Left renal cortex interstitium (tissue), 4 donors: Measurements from ENCODE around the gene EPHA6. TPM values are rescaled to one million over a fixed set of nuclear protein-coding genes. Genes with fewer than 3 reads are reported as not detected.
"Not testable (repeated sequence)": the region's sequence is repeated elsewhere in the genome, so short reads cannot be mapped to it uniquely, and the experiment has no call there.

Experiments used
- DNase-seq, 4 donors: peaks; one replicate each; pipeline ENCODE4 v3.0.0-alpha.2; 2013; ENCODE audit warnings: low read depth in 4 of 4, low spot score in 2 of 4, missing footprints in 1 of 4
- polyA plus RNA-seq, 4 donors: library from polyadenylated mRNA; unstranded; fragments of 120-200 nt; gene quantifications; one replicate each; pipeline ENCODE4 v1.2.1, GENCODE V29; 2013; ENCODE audit not compliant: insufficient read length in 4 of 4

Gene EPHA6
- polyA plus RNA-seq, 4 donors: 0.64 to 1.1 (median 0.87) TPM

DNA sequence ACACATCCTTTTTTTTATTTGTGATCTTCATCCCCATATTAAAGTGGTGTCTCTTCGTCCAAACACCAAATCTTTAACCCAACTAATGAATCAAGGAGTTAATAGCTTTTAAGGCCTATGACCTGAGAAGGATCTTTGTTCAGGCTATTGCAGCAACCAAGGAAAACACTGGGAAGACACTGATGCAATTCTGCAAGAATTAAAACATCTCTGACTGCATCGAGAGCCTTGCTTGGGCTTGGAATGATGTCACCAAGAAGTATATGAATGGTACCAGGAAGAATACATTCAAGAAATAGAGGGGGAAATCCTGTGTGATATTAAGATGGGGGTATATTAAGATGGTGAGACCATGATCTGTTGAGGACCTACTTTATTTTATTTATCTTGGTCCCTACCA is 736.0 kb downstream of the EPHA6 start:
- DNase-seq: no peak

DNA sequence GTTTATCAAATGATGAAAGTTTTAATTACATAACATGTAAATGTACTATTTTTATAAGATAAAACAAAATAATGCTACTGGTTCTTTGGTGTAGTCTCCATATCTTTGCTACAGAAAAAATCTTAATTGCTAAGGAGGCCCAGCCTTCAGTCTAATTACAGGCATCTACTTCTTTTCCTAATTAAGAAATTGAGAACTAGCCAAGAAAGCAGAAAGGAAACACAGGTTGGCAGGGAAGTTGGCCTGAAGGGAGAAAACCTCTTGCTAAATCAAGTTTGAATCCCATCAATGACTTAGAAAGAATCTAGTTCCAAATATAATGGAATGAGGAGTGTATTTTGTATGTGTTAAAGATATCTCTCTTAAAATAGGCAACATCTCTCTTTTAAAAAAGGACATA is 737.8 kb downstream of the EPHA6 start:
- no peak for DNase-seq

DNA sequence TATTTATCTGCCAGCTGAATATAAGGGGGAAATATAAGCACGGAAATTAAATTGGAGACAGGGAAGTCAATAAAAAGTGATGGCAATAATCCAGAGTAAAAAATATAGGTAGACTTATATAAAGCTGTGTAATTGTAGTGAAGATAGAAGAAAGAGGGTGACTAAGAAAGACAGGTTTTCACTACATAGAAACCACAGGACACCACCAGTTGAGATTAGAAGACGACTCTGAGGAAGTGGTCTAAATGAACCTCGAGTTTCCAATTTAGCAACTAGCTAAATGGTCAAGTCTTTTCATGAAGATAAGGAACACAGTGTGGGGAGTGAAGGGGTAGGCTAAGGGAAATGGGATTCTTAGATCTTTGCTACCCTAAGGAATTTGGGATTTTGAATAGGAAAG is 761.3 kb downstream of the EPHA6 start:
- DNase-seq: no peak

DNA sequence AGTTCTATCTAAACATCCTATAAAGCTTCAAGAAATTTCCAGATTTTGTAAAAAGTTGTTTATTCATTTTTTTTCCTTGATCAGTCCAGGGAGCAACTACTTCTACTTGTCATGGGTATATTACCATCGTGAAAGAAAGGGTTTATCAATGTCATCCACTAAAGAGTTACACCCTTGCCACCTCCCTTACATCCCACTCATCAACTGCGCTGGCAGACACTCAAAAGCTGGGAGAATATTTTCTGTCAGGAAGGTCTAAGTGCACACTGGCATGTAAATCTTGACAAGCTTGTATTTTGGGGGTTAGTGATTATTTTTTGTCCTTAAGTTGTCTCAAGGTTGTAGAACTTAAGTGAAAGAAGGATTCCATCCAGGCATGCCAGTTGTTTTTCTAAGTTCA is 761.8 kb downstream of the EPHA6 start:
- no peak for DNase-seq

DNA sequence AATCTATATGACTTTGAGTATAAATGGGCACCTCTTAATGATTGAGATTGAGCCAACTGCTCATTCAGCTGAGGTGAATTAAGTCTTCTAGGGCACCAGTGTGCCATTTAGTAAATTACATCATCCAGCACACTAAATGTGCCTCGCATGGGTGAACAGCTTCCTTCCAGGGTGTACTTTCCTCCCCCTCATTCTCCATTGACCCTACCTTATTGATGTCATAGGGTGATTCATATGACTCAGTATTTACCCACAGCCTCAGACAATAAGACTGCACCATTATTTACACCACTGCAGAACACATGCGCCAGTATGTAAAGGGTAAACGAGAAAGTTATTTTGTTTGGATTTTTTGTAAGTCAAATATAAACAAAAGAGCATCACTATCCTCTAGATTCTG is 765.0 kb downstream of the EPHA6 start:
- DNase-seq: peak in 3 of 4 donors; percentile 26 to 34 (median 30)

DNA sequence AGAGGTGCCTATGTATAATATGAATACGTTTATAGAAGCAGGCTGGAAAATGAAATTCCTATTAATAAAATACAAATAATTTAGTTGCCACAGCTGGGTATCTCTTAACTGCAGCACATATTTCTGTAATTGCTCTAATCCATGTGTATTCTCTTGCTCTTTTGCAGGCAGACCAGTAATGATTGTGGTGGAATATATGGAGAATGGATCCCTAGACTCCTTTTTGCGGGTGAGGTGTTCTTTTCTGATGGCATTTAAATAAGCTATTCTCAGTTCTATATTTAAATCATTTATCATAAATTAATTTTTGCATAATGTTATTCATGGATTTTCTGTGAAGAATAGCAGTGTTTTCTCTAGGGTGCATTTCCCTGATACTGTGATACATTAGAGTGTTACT is 796.2 kb downstream of the EPHA6 start:
- no peak for DNase-seq

DNA sequence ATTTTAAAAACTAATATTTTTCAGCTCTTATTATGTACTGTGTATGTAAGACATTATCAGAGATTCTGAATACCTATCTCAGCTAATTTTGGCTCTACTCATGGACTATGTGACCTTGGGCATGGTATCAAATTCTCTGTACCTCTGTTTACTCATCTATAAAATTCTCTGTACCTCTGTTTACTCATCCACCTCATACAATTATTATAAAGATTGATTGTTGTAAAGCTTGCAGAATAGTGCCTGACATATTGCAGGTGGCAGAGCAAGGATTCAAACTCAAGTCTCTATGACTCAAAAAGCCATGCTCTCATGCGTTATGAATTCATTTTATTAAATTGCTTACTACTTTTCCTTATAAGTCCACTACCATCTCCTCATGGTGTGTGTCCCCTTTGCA is 798.2 kb downstream of the EPHA6 start:
- no peak for DNase-seq

DNA sequence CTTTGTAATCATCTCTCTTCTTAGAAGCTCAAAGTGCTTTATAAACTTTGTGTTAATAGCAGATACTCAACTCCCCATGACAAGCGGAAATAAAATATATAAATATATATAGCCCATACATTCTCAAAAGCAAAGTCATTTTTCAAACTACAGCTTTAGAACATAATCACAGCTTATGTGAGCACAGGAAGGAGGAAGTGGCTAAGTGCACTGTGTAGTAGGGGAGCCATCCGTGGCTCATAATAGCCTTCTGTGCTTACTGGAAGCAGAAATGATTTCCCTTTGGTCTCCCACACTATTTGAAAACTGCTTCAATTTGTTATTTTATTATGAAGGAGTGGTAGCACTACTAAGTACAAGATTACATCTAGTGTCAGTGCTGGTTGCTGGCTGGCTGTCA is 798.7 kb downstream of the EPHA6 start:
- DNase-seq: no peak

DNA sequence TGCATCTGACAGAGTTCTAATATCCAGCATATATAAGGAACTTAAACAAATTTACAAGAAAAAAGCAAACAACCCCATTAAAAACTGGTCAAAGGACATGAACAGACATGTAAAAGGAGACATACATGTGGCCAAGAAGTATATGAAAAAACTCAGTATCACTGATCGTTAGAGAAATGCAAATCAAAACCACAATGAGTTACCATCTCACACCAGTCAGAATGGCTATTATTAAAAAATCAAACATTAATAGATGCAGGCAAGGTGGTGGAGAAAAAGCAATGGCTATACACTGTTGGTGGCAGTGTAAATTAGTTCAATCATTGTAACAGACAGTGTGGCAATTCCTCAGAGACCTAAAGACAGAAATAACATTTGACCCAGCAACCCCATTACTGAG is 806.1 kb downstream of the EPHA6 start:
- DNase-seq: not testable (repeated sequence)

DNA sequence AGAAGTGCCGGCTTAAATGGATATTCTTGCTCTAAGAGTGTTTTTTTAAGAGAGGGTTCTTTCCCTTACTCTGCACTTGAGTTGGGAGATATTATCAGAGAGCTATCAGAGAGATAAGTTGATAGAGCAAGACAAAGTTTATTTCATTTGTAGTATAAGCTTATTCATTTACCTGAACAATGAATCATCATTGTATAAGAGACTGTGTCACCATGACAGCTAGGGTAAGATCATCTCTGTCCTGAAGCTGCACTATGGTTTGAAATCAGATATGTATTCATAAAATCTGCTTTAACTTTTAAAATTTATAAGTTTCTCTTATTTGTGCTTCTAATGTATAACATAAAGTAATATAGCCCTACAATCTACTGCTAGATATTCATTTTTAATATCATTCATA is 822.1 kb downstream of the EPHA6 start:
- DNase-seq: no peak

DNA sequence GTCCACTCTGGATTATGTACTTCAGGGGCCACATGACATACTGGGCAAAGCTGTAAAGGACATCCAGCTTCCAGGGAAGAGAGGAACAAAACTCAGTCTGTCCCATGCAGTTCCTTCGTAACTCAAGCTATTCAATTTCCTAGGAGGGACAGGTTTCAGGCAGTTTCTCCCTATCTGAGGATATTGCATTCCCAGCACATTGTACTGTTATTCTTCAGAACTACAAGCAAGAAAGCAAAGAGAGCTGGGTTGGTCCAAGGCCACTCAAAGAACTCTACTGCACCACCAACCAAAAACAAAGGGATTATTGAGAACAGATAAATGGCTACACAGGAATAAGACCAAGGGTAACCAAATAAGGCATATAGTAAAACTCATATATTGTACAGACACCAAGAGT is 832.5 kb downstream of the EPHA6 start:
- DNase-seq: no peak

DNA sequence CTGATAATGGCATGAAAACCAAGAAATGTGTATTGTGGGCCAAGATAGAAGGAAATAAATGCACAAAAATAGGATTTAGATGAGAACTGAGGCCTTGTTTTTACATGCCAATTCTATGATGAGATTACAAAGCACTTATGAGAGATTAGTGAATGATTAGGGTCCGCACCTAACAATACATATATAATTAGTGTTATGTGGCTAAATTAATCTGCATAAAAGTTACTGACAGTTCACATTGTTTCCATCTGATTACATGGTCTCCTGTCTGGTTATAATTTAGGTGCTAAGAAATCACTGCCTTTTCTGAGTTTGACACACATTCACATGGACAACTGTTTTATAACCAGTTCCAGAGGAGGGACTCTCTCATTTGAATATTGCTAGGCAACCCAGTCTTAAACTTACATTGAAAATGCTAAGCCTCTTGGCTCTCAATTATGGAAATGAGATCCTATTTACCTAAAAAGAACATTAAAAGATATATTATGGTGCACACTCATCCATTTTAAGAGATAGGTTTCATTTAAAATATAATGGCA is 833.1 kb downstream of the EPHA6 start:
- DNase-seq: no peak

DNA sequence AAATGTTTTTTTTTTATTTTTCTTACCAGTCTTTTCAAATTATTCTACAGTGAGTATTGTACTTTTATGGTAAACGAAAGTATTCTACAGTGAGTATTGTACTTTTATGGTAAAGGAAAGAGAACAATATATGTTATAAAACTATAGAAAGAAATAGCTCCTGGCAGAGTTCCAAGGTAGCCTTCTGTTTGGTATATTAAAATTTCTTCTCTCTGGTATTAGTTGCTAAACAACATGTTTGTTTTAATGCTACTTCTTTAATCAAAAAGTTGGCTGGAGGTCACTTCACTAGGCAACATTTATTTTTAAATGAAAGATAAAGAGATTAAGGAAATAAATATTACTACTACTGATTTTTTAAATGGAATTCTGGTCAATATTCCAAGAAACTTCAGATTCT is 841.6 kb downstream of the EPHA6 start:
- no peak for DNase-seq

DNA sequence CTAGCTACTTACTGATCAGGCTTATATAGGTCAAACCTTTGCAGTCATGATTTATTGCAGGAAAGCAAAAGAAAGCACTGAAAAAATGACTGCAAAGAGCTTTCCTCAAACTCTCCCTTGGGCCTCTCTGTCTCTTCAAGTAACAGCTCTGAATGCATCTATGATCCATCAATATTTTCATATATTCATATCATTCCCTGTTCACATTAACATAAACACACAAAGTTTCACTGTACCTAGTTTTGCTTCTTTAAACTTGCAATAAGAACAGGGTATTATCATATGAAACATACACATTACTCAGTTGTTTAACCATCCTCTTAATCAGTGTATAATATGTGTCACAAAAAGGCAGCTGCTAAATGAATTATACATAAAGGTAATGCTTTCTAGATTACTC is 842.2 kb downstream of the EPHA6 start:
- no peak for DNase-seq

DNA sequence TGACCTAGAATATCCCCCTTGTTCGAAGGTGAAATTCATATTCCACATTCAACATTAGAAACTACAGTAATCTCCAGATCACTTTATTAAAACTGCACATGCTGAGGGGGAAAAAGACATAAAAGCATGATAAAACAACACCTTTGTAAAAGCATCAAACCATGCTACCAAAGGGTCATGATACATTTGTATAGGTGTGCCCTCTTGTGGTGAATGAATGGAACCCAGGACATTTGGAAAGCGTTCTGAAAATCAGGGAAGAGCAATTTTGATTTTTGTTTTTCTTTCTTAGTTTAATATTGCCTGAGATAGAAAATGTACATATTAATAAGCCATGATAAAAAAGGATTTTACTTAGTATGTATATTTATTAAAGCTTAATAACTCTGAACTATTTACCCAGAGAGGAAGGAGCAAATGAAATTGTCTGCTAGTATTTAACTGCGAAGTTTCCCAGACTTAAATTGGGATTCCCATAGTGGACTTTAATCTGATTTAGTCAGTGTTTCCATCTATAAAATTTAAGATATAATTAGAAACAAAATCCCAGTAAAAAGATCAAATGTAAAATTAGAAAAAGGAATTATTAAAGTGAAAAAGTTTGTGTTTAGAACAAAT is 844.4 kb downstream of the EPHA6 start:
- peak in 3 of 4 donors; percentile 4 to 10 (median 9) for DNase-seq

DNA sequence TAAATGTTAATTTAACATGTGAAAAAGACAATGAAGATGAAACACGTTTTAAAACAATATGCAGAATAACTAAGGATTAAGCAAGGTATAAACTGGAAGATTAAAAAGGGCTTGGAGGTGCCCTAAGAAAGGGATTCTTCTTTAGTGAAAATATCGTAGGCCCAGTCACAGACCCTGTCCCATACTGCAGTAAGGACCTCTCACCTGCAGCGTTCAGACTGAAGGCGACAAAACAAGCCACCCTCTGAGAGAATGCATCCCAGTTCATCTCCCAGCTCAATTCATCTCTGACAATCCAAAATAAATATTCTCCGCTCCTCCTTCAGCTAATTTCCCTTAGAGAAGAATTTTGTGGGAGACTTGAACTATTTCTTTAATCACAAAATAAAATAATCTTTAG is 847.9 kb downstream of the EPHA6 start:
- DNase-seq: no peak

DNA sequence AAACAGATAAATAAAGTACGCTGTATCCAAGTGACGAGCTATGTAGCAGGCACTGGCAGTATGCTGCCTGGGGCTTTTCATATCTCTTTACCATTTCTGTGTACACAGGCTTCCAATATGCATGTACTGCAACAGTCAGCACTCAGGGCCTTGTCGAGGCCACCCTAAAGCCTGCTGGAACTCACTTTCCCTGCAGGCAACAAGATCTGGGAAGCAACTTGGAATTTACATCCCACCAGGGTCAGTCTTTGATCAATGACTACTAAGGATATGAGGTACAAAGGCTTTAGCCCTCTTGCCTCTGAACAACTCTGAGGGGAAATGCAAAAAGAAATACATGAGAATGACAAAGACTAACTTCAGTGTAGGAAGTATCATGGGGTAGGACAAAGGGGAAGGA is 848.4 kb downstream of the EPHA6 start:
- no peak for DNase-seq

DNA sequence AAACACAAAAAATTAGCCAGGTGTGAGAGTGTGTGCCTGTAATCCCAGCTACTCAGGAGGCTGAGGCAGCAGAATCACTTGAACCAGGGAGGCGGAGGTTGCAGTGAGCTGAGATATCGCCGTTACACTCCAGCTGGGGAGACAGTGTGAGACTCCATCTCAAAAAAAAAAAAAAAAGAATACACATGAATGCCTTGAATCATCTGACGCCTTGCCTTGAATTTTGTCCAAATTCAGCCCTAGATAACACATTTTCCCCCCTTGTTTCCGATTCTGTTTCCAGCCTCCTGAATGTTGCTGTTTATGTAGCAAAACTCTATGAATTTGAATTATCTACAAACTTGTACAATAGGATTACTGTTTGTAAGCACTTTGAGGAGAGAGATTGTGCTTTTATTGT is 851.5 kb downstream of the EPHA6 start:
- no peak for DNase-seq

DNA sequence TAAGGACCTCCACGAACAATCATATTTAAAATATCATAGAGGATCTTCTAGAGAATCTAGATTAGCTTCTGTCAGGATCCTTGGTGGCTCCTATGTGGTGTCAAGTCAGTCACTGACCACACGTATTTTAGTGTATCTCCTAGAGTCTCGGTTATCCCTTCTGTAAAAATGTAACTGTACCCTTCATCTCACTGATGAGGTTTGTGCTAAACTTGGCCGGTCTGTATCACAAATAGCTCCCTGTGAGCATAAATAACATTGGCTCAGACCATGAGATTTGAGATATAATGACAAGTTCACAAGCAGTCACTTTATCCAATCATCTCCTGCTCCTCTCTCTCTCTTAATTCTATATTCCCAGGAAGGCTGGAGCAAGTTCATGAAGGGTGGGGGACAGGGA is 856.6 kb downstream of the EPHA6 start:
- DNase-seq: no peak

DNA sequence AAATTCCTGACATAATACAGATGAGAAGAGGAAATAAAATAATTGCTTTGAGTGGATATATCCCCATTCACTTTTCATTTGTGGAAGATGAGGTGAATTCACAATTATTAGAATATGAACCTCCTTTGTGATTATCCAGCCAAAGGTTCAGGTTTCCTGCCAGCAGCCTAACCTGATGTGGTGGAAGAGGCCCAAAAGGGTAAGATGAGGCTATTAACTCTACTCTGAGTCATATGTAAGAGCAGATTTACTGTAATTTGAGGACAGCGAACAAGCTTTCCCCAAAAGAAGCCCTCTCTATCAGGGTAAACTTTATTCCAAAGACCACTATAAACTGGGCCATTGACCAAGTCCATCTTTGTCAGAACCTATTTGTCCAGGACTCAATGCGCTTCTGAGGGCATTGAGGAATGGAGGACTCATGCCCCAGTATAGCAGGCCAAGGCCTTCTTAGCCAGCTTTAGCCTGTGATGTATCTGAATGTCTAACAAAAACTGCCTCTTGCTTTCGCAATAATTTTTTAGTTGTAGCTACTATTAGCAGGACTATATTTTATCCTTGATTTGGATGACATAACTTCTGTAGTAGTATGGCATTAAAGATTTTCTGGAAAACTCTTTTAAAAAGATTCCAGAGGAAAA is 859.1 kb downstream of the EPHA6 start:
- DNase-seq: no peak

DNA sequence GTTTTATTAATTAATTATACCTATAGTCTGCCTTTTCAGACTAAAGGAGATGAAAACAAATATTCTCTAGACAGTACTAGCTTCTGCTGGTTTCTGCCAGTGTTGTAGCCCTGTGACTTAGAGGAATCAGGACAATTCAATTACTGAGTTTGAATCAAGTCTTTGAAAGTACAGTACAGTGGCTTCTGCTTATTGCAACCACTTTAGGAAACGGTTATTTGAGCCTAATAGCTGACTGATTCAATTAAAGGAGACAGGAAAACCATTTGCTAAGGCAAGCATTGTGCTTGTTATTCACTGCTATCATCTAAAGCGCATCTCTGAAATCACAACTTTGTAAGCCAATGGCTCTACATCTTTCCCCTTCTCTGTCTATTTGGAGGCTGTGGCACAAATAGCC is 860.1 kb downstream of the EPHA6 start:
- no peak for DNase-seq

DNA sequence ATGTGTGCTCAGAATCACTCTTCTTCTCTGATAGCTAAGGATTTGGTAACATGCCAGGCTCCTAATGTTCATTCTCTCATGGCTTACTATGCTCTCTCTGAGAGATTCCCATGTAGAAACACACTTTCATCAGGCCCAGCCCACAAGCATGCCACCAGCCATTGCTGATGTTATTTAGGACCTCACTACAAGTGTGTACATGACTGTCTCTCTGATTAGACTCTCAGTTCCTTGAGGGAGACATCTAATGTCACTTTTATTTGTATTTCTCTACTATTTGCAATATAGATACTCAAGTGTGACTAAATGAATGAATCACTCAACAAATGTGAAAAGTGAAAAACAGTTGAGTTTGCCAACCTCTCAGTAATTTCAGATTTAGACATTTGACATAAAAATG is 865.8 kb downstream of the EPHA6 start:
- DNase-seq: no peak

DNA sequence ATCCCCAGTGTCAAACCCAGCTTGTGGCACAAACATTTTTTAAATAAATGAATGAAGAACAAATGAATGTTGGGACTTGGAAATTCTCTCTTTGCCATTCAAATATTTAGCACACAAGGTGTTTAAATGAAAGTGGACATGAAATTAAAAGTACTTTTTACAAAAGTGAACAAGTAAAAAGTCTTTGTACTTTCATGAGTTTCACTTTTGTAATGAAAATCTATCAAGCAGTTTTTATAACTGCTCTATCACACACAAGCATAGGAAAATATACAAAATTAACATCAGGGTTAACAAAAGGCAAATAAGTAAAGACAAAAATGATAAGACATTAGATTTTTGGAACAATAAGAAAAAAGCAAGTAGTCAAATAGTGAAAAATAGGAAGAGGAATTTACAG is 866.3 kb downstream of the EPHA6 start:
- DNase-seq: no peak
